HG03025 (cell line): ENCODE results near the gene ARFRP1.

ENCODE experiments used
- ATAC-seq: cut with Tn5 transposase; IDR thresholded peaks from one replicate; pipeline ENCODE4 v1.9.1; 2021; ENCODE audit warnings: mild to moderate bottlenecking, moderate library complexity; ENCODE audit not compliant: unreplicated experiment, low FRiP score

Gene ARFRP1

DNA sequence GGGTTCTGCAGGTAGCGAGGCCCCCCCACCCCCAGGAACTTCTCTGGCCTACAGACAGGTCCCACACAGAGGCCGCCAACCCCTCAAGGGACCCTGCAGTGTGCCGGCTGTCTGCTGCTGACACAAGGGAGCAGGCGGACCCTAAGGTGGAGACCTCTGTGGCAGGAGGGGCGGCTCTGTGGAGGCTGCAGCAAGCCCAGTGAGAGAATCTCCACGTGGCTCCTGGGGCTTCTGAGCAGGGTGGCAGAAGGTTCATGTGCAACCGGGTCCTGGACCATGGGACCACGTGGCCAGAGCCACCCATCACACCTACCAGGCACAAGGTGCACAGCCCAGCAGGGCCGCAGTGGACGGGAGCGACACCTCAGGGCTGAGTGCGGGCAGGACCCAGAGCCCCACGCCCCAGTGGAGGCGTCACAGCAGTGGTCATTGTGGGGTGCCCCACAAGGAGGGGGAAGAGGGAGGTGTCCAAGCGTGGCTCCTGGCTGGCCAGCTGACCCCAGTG, 4.3 kb downstream of the ARFRP1 start:
- ATAC-seq, result no peak

DNA sequence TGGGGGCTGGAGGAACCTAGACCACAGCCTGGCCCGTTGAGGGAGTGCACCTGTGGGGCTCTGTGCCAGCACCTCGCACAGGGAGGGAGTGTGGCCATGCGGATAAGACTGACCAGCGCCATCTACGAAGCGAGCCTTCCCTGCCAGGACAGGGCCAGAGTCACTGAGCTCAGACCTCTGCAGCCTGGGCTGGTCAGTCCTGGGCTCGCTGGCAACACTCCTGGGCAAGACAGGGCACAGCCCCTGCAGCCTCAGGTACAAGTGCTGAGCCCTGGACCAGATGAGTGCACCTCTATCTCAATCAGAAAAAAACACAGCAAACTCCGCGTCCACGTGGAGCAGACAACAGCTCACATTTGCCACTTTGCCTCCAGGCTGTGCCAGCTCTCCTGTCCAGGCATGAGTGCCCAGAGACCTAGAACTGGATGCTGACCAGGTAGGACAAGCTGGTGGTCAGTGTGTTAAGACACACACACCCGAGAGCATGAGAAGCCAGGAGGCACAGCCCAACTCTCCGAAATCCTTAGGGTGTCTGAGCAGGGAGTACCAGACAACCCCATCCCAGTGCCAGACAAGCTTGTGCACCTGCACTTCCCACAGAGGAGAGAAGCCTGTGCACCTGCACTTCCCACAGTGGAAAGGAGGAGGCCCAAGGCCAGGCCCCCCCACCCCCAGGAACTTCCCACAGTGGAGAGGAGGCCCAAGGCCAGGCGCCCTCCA, 4.9 kb downstream of the ARFRP1 start:
- ATAC-seq, result no peak

DNA sequence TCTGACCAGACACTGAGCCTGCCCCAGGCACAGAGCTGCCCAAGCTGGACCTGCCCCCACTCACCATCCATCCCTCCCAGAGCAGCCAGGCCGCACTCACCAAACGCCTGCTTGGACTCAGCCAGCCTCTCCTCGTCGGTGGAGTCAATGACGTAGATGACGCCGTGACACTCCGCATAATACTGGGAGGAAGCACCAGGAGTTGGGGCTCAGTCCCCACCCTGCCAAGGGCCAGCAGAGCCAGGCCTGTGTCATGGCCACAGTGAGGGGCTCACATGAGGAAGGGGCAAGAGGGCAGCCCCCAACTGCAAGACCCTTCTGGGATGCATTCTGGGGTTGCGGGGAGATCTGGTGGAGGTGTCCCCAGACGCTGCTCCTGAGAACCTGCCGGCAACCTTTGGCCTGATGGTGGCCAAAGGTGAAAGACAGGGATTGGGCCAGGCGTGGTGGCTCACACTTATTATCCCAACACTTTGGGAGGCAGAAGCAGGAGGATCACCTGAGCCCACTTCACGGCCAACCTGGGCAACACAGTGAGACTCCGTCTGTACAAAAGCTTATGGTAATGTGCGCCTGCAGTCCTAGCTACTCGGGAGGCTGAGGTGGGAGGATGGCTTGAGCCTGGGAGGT, 5.6 kb downstream of the ARFRP1 start:
- no peak for ATAC-seq

DNA sequence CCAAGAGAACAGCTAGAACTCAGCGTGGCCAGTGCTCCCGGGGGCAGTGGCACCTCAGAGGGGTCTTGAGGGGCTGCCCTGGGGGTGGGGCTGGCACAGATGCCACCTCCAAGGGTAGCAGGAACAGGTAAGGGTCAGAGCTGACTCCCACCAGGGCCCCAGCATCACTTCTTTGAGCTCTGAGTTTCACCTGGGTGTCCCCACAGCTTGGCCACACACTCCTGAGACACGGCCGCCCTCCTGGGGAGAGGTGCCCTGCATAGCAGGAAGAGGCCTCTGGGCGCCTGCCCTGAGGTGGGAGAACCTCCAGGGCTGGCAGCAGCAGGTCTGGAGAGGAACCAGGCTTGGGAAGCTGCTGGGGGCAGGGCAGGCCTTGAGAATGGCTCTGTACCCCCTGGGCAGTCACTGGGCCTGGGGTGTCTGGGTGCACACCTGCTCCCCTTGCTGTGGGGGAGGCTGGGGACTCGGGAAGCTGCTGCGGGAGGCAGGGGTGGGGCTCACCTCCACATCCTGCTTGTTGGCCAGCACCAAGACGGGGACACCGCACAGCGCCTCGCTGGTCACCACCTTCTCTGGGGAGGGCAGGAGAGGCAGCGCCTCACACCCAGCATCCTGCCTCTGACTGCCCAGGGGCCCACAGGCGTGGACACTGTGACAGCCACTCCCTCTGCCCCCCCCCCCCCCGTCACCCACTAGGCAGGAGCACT, 6.3 kb downstream of the ARFRP1 start:
- ATAC-seq, result no peak

DNA sequence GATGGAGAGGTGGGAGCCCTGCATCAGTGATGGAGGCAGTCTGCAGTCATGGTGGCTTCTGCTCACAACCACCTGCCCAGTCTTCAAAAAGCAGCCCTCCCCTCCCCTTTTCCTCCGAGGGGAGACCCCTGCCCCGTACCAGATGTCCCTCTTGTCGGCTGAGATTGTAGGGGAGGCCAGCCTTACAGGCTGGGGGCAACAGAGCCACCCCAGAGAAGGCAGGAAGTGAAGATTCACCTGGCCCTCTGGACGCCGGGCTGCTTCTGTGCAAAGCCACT, 6.8 kb downstream of the ARFRP1 start:
- no peak for ATAC-seq

DNA sequence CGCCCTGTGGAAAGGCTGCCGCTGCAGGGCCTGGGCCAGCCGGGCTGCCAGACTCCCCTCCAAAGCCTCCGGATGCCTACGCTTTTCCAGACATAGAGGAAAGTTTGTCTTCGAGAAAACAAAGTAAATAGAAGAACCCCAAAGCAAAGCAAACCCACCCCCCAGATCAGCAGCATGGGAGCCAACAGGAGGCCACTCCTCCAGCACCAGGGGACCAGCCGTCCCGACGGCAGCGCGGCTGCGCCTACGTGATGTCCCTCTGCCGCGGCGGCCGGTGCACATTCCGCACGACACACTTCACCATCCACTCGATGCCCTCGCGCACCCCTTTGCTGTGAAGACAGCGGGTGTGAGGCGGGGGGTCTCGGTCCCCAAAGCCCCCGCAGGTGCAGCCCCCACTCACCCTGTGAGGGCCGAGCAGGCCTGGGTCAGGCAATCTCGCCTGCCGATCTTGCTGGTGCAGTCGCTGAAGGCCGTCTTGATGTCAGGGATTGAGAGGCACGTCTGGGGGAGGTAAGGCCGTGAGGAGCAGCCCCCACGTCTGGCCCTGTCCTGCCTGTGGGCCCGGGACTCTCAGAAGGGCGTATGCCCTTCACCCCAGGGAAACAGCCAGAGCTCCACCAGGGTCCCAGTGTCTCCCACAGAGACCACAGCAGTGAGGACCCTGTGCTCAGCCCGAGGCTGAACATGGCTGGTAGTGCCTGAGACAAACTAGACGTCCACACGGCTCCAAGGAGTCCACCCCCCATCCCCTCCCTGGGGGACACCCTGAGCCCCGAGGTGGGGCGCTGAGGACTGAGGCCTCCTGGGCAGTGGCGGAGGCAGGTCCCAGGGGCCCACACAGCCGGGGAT, 7.4 kb downstream of the ARFRP1 start:
- no peak for ATAC-seq

DNA sequence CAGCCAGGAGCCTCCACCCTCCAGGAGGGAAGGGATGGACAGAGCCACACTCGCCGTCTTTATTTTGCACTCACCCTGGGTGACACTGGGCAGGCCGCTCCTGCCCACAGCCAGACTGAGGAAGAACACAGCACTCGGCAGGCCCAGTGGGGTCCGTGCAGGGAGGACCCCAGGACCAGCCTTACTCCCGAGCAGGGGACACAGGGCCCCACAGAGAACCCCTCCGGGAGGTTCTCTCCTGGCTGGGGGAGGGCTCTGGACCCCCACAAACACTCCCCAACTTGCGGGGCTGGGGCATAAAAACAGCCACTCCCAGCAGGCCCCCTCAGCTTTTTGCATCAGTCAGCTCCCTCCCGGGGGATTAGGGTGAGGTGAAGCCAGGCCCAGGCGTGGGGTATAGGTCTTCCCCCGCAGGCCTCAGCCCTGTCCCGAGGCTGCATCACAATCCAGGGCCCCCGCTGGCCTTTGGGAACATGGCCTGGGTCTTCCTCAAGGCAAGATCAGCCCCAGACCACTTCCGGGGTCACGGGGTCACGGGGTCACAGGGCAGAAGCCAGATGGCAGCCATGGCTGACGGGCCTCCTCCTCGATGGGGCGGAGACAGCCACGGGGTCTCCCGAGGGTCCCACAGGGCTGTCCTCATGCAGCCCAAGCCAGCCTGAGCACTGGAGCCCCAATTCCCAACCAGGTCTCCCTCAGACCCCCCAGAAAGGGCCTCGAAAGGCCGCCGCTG, 8.1 kb downstream of the ARFRP1 start:
- no peak for ATAC-seq

DNA sequence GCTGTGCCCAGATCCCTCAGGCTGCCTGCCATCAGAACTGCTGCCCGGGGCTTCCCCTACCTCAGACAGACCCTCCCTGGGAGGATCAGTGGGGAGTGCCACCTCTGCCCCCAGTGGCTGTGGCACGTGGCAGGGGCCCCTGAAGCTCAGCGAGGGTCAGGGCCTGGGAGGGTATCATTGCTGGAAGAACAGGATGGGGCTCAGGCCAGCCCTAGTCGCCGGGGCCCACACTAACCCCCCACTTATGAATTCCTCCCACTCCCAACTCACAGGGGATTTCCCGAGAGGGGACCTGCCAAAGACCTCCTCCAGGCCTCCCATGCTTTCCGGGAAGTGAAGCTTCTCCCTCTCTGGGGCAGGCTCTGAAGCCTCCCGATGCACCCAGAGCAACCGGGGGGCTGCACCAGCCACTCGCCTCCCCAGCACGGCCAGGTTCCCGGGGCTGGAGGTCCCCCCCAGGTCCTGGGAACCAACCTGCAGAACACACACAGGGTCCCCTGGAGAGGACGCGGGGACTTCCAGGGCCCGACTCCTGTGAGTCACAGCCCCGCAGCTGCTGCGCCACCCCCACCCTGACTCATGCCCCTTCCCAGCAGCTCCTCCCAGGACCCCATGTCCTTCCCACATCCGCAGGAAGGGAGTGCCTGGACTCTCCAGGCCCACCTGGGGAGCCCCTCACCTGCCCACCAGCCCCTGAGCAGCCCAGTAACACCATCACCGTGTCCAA, 8.9 kb downstream of the ARFRP1 start:
- ATAC-seq, result no peak

DNA sequence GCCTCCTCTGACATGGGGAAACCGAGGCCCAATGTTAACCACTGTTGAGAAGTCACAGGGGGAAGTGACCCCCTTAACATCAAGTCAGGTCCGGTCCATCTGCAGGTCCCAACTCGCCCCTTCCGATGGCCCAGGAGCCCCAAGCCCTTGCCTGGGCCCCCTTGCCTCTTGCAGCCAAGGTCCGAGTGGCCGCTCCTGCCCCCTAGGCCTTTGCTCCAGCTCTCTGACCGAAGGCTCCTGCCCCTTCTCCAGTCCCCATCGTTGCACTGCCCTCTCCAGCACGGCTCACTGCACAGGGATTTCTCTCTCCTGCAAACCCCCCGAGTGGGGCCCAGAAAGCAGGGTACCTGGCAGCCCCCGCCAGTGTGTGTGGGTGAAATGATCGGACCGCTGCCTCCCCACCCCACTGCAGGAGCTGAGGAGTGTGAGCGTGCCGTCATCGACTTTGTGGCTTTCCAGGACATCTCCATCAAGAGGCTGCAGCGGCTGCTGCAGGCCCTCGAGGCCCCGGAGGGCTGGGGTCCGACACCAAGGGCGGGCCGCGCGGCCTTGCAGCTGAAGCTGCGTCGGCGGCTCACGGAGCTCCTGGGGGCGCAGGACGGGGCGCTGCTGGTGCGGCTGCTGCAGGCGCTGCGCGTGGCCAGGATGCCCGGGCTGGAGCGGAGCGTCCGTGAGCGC, 9.8 kb downstream of the ARFRP1 start:
- ATAC-seq, result no peak

DNA sequence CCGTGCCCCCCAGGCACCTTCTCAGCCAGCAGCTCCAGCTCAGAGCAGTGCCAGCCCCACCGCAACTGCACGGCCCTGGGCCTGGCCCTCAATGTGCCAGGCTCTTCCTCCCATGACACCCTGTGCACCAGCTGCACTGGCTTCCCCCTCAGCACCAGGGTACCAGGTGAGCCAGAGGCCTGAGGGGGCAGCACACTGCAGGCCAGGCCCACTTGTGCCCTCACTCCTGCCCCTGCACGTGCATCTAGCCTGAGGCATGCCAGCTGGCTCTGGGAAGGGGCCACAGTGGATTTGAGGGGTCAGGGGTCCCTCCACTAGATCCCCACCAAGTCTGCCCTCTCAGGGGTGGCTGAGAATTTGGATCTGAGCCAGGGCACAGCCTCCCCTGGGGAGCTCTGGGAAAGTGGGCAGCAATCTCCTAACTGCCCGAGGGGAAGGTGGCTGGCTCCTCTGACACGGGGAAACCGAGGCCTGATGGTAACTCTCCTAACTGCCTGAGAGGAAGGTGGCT, 10.4 kb downstream of the ARFRP1 start:
- ATAC-seq, result no peak

DNA sequence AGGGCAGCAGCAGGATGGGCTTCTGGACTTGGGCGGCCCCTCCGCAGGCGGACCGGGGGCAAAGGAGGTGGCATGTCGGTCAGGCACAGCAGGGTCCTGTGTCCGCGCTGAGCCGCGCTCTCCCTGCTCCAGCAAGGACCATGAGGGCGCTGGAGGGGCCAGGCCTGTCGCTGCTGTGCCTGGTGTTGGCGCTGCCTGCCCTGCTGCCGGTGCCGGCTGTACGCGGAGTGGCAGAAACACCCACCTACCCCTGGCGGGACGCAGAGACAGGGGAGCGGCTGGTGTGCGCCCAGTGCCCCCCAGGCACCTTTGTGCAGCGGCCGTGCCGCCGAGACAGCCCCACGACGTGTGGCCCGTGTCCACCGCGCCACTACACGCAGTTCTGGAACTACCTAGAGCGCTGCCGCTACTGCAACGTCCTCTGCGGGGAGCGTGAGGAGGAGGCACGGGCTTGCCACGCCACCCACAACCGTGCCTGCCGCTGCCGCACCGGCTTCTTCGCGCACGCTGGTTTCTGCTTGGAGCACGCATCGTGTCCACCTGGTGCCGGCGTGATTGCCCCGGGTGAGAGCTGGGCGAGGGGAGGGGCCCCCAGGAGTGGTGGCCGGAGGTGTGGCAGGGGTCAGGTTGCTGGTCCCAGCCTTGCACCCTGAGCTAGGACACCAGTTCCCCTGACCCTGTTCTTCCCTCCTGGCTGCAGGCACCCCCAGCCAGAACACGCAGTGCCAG, 11.0 kb downstream of the ARFRP1 start, which contains the start of gene TNFRSF6B:
Gene TNFRSF6B (plus strand): TSS at position 25 of the 729 bp plus-strand sequence. CDS start 116 bp downstream, at position 141.
- no peak for ATAC-seq

DNA sequence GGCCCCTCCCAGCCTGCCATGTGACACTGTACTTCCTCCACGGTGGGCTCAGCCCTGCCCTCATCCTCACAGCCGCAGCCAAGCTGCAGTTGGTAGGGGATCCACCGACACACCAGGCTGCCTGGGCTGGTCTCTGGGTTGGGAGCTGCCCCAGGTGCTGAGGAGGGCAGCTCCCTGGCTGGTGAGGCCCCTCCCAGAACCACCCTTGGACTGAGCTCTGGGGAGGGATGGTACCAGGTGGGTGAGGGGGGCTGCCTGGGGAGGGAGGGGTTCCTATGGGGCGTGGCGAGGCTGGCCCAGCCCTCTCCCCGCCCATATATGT, 11.5 kb downstream of the ARFRP1 start:
- no peak for ATAC-seq

DNA sequence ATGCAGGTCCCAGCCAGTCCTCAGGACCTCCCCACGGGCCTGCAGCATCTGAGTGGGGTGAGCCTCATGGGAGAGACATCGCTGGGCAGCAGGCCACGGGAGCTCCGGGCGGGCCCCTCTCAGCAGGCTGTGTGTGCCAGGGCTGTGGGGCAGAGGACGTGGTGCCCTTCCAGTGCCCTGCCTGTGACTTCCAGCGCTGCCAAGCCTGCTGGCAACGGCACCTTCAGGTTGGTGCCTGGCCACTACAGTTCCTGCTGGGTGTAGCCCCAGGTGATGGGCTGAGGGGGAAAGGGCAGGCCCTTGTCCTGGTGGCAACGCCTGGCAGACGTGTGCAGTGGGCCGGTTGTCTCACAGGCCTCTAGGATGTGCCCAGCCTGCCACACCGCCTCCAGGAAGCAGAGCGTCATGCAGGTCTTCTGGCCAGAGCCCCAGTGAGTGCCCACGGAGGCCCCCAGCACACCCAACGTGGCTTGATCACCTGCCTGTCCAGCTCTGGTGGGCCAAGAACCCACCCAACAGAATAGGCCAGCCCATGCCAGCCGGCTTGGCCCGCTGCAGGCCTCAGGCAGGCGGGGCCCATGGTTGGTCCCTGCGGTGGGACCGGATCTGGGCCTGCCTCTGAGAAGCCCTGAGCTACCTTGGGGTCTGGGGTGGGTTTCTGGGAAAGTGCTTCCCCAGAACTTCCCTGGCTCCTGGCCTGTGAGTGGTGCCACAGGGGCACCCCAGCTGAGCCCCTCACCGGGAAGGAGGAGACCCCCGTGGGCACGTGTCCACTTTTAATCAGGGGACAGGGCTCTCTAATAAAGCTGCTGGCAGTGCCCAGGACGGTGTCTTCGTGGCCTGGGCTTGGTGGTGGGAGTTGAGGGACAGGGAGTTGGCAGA, 12.1 kb downstream of the ARFRP1 start:
- ATAC-seq, result no peak

DNA sequence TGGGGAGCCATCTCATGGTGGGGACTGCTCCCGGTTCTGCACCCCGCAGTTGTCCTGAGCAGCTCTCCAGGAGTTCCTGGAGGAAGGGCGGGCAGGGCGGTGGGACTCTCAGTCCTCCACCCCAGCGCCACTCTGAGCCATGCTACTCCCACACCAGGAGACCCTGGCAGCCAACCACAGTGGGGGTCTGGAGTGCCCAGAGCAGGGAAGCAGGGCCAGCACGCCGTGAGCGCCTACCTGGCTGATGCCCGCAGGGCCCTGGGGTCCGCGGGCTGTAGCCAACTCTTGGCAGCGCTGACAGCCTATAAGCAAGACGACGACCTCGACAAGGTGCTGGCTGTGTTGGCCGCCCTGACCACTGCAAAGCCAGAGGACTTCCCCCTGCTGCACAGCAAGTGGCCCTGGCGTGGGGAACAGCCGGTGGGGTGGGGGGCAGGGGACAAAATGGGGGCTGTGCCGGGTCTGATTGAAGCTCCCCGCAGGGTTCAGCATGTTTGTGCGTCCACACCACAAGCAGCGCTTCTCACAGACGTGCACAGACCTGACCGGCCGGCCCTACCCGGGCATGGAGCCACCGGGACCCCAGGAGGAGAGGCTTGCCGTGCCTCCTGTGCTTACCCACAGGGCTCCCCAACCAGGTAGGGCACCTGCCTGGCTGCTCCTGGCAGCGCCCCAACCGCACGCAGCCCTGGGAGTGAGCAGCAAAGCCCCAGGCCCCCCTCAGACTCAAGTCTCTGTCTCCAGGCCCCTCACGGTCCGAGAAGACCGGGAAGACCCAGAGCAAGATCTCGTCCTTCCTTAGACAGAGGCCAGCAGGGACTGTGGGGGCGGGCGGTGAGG, 13.0 kb downstream of the ARFRP1 start:
- no peak for ATAC-seq

DNA sequence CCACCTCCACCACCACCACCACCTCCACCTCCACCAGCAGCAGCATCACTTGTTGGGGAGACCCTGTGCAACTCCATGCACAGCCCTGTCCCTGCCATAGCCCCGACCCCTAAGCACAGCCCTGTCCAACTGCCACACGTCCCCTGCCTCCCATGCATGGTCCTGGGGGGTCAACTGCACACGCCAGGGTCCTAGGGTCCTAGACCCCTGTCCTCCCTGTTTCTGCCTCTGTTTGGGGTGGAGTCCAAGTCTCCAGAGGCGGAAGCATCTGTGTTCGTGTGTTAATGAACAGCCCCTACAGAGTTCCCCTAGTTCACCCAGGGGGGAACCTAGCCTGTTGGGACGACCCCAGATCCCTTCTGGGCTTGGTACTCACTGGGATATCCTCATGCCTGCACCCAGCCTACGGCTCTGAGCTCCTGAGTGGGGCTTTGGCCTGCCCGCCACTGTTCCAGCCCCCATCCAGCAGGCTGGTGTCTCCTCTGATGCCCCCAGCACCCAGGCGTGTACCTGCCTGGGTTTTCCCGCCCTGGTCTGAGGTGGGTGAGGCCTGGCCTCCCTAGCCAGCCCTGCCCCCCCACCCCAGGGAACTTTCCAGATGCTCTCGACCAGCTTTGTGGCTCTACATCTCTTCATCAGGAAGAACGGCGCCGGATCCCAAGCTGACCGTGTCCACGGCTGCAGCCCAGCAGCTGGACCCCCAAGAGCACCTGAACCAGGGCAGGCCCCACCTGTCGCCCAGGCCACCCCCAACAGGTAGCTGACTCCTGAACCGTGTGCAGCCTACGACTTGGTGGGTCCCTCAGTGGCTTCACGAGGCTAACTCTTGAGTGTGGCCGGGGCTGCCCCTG, 13.8 kb downstream of the ARFRP1 start:
- no peak for ATAC-seq
